HG02840 (cell line): ENCODE results near the gene ATL2.
"Not testable (repeated sequence)": the region's sequence is repeated elsewhere in the genome, so short reads cannot be mapped to it uniquely, and the experiment has no call there.

ENCODE experiments used
- ATAC-seq: cut with Tn5 transposase; IDR thresholded peaks from one replicate; pipeline ENCODE4 v1.9.1; 2021; ENCODE audit warnings: mild to moderate bottlenecking, moderate library complexity, moderate number of reproducible peaks; ENCODE audit not compliant: unreplicated experiment, low FRiP score

Gene ATL2

GRCh38 chr2:38278117-38278438 is 99.0 kb downstream of the ATL2 start:
- ATAC-seq: not testable (repeated sequence)

DNA sequence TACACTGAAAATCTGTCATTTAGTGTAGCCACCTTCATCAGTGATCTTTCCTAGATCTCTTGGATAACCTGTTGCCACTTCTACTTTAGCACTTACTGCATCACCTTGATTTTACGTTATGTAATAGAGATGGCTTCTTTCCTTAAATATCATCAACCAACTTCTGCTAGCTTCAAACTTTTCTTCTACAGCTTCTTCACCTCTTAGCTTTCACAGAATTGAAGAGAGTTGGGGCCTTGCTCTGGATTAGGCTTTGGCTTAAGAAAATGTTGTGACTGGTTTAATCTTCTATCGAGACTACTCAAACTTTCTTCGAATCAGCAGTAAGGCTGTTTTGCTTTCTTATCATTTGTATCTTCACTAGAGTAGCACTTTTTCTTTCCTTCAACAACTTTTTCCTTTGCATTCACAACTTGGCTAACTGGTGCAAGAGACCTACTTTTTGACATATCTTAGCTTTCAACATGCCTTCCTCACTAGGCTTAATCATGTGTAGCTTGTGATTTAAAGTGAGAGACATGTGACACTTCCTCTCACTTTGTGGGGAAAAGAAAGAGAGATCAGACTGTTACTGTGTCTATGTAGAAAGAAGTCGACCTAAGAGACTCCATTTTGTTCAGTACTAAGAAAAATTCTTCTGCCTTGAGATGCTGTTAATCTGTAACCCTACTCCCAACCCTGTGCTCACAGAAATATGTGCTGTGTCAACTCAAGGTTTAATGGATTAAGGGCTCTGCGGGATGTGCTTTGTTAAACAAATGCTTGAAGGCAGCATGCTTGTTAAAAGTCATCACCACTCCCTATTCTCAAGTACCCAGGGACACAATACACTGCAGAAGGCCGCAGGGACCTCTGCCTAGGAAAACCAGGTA is 99.6 kb downstream of the ATL2 start:
- ATAC-seq: no peak

DNA sequence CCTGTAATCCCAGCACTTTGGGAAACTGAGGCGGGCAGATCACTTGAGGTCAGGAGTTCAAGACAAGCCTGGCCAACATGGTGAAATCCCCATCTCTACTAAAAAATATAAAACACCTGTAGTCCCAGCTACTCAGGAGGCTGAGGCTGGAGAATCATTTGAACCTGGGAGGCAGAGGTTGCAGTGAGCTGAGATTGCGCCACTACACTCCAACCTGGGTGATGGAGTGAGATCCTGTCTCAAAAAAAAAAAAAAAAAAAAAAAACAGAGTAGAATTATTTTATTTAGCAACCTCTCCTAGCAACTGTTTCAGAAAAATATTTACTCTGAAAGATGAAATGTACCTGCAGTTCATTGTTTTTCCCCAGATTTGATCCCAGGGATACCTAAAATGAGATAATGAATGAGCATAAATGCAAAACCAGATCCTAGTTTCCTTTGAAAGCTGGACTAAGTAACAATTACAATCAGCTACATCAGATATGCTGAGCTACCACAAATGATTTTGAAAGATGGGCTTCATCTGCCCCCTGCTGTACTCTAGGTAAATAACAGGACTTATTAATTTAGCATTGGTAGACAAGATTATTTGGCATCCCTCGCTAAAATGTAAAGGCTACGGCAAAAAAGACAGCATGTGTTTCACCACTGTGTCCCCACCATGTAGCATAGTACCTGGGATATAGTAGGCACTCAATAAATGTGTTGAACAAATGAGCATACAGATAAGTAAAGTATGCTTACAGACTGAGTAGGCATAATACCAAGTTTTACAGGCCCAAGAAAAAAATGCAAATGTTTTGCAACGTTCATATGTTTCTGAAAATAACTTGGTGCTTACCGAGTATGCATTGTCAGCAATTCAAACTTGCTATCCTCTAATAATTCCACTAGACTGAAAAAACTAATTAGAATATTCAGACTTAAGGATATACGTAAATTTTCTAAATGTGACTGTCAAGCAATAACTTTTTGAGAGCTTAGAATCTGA is 102.5 kb downstream of the ATL2 start:
- no peak for ATAC-seq

DNA sequence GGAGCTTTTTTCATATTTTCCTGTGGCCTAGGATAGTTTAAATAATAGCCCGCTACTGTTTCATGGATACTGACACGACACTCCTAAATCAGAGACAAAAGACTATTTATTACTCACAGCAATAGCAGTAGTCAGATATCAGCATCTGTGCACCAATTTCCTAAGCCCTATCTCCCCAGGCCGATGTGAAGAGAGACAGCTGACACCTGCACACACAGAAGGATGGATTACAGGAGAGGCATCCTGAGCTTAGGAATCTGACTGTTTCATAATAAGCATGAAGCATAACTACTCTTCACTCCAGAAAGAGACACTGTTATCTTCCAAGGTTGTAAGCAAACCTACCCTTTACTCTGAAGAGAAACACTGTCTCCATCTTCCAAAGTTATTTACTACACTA is 105.4 kb downstream of the ATL2 start:
- ATAC-seq: no peak

GRCh38 chr2:38269421-38269820 is 107.7 kb downstream of the ATL2 start:
- ATAC-seq: no peak

GRCh38 chr2:38268691-38269327 is 108.3 kb downstream of the ATL2 start:
- no peak for ATAC-seq

GRCh38 chr2:38268001-38268400 is 109.1 kb downstream of the ATL2 start:
- no peak for ATAC-seq

GRCh38 chr2:38267270-38267925 is 109.7 kb downstream of the ATL2 start:
- ATAC-seq: no peak

DNA sequence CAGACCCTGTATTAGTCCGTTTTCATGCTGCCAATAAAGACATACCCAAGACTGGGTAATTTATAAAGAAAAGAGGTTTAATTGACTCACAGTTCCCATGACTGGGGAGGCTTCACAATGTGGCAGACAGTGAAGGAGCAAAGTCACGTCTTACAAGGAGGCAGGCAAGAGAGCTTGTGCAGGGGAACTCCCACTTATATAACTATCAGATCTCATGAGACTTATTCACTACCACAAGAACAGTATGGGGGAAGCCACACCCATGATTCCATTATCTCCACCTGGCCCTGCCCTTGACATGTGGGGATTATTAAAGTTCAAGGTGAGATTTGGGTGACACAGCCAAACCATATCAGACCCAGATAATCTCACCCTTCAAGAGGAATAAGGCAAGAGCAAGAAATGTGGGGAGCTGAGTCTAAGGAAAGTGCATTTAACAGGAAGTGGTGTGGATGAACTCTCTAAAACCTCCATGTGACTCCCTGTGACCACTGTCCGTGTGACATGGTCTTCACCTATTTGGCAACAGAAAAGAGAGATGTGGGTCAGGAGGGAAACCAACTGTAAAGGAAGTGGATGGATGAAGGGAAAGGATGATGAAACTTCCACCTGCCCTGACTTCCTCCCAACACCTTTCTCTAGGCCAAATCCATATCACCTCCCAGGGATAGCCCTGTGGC is 110.6 kb downstream of the ATL2 start:
- ATAC-seq: no peak

DNA sequence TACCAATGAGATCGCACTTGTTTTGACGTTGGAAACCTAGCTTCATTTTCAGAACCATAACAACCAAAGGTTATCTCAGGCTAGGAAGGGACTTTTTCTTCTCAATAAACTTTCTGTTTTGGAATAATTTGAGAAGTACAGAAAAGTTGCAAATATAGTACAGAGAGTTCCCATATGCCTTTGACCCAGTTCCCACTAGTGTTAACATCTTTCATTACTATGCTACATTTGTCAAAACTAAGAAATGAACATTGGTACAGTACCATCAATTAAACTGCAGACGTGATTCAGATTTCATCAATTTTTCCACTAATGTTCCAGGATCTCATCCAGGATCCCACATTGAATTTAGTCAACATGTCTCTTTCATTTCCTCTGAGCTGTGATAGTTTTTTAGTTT is 111.6 kb downstream of the ATL2 start:
- no peak for ATAC-seq

DNA sequence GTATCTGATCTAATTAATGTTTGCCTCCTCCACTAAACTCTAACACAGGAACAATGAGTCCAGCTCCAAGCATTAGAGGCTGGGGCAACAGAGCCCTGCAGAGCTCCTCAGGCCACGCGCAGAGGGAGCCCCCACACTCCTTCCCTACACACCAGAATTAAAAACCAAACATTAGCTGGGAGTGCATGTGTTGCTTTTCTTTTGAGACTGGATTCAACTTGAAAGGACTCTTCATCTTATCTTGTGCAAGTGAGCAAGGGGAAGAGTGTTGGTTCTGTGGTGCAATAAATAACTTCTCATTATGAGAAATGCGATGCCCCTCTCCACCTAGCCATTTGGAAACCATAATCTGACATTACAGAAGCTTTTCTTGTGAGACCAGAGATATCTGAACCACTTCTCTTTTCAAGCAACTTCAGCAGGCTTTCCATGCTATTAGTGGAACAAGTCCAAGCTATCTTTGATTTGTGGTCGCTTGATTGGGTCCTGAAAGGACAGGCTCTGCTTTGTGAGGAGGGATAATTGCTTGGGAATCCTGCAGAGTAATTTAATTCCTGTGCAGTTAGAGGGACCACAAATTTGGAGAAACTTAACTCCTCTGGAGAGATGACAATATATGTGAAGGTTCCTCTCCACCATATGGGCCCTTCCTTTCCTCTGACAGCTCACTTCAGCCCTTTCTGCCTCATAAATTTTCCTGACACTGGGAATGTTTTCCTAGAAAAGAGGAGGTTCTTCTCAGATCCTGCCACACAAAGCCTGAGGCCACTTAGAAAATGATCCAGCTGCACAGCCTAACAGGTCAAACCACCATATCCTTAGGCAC is 112.5 kb downstream of the ATL2 start:
- ATAC-seq: no peak

DNA sequence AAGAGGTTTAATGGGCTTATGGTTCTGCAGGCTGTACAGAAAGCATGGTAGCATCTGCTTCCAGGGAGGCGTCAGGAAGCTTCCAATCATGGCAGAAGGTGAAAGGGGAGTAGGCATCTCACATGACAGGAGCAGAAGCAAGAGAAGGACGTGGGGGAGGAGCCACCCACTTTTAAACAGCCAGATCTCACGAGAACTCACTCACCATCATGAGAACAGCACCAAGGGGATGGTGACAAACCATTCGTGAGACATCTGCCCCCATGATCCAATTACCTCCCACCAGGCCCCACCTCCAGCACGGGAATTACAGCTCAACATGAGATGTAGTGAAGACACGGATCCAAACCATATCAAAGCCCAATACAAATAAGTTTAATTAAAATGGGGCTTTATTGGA is 113.8 kb downstream of the ATL2 start:
- no peak for ATAC-seq

GRCh38 chr2:38262069-38262871 is 114.8 kb downstream of the ATL2 start:
- no peak for ATAC-seq

DNA sequence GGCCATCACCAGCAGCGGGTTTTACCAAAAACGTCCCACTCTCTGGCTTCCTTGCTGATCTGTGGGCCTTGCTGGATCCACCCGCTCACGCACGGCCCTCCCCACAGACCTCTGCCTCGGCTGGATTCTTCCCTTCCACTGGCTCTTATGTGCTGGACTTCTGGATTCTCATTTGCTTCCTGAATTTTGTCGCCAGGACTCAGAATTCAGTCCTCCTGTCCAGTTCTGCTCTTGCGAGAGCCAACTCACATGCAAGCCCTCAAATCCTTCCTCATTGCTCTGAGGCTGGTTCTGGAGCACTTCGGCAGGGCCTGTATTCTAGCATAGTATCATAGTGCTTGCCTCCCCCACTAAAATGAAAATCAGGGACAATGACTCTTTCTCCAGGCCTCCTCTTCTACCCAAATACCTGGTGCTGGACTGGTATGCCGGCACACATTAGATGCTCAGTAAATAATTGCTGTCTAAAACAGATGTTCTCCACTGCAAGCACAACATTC is 115.5 kb downstream of the ATL2 start:
- ATAC-seq: no peak

DNA sequence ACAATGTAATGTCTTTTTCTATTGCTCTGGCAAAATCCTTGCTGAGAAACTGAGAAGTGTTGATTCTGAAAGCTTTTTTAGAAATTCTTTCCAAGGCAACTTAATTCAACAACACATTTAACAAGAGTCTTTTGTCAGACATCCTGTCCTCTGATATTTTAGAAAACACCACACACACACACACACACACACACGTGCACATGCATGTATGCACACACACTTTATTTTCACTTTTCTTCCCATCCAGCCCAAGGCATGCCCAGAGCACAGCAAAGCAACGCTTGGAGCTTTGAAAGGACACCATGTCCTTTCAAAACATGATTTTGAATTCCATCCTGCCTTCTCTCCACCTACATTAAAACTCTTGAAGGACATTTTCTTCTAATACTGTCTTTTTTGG is 116.1 kb downstream of the ATL2 start:
- ATAC-seq: no peak

DNA sequence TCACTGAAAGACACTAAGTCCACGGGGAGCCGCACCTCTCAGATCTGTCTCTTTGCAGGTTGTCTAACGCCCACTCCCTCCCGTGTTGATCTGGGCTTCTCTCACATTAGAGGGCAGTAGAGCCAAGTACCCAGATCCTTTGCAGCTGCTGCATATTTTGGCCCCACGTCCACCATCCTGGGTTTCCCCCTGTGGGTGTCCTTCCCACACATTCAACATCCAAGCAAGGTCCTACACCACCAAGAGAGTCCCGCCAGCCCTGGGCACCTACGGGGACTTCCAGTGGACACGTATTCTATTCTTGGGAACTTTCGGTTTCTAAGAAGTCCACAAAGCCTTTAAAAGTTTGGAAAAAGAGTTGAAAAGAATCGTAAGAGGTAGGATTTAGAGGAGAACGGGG is 116.6 kb downstream of the ATL2 start:
- ATAC-seq: no peak

DNA sequence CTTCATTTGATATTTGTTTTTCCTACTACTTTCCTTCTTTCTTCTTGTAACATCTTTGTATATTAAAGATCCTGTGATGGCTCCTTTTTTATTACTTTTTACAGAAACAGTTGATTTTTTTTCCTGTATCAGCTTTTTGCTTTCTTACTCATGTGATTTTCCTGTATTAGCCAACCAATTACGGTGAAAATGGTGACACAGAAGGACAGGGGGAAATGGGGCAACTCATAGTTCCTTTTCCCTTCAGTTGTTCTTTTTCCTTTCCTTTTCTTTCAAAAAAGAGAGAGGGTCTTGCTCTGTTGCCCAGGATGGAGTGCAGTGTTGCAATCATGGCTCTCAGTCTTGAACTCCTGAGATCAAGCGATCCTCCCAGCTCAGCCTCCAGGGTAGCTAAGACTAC is 117.8 kb downstream of the ATL2 start:
- no peak for ATAC-seq

GRCh38 chr2:38257680-38258079 is 119.4 kb downstream of the ATL2 start:
- ATAC-seq: not testable (repeated sequence)
